Mucosa of stomach (tissue), 1 donor: ENCODE data around the gene AKT1.

Experiments
- H3K27me3 ChIP-seq: one replicate; pipeline ENCODE4 v1.7.0; 2013; ENCODE audit warnings: mild to moderate bottlenecking, low read length; ENCODE audit not compliant: control insufficient read depth, insufficient read depth
- H3K36me3 ChIP-seq: one replicate; pipeline ENCODE4 v1.7.0; 2013; ENCODE audit warnings: low read length; ENCODE audit not compliant: control insufficient read depth, insufficient read depth
- H3K4me1 ChIP-seq: one replicate; pipeline ENCODE4 v1.7.0; 2013; ENCODE audit warnings: mild to moderate bottlenecking, low read length; ENCODE audit not compliant: control insufficient read depth, insufficient read depth
- H3K4me3 ChIP-seq: one replicate; pipeline ENCODE4 v1.7.0; 2013; ENCODE audit warnings: low read length
- H3K9ac ChIP-seq: one replicate; pipeline ENCODE4 v1.7.0; 2013; ENCODE audit warnings: mild to moderate bottlenecking, low read length, moderate library complexity
- H3K9me3 ChIP-seq: one replicate; pipeline ENCODE4 v1.7.0; 2013; ENCODE audit warnings: mild to moderate bottlenecking, low read length, moderate library complexity; ENCODE audit not compliant: control insufficient read depth
- donor health status: Pancreatic carcinoma.

Gene AKT1

GRCh38 chr14:104801520-104802393 is 6.2 kb upstream of the AKT1 start:
- peaks cover 50% of the 10 kb centered on the region for H3K4me1 ChIP-seq
- peak overlapping the region; percentile 28 for H3K9ac ChIP-seq
- H3K27me3 ChIP-seq: no peaks in the 10 kb centered on the region
- H3K4me3 ChIP-seq: peak overlapping the region; percentile 50
- H3K9me3 ChIP-seq: no peaks in the 10 kb centered on the region
- H3K36me3 ChIP-seq: no peaks in the 10 kb centered on the region

- H3K36me3 ChIP-seq: no peaks in the 10 kb centered on the region
- H3K4me1 ChIP-seq: peaks cover 58% of the 10 kb centered on the region
- no peaks in the 10 kb centered on the region for H3K27me3 ChIP-seq
- peak within 1 kb of the TSS; percentile 92 for H3K9ac ChIP-seq
- H3K9me3 ChIP-seq: no peaks in the 10 kb centered on the region
- peak within 1 kb of the TSS; percentile 50 for H3K4me3 ChIP-seq
Measured at GRCh38 chr14:104800771-104801519, 5.4 kb upstream of the AKT1 start, which contains the start of gene ZBTB42. Gene ZBTB42 (plus strand): TSS chr14:104801101. CDS start chr14:104801198, 97 bp downstream.

DNA sequence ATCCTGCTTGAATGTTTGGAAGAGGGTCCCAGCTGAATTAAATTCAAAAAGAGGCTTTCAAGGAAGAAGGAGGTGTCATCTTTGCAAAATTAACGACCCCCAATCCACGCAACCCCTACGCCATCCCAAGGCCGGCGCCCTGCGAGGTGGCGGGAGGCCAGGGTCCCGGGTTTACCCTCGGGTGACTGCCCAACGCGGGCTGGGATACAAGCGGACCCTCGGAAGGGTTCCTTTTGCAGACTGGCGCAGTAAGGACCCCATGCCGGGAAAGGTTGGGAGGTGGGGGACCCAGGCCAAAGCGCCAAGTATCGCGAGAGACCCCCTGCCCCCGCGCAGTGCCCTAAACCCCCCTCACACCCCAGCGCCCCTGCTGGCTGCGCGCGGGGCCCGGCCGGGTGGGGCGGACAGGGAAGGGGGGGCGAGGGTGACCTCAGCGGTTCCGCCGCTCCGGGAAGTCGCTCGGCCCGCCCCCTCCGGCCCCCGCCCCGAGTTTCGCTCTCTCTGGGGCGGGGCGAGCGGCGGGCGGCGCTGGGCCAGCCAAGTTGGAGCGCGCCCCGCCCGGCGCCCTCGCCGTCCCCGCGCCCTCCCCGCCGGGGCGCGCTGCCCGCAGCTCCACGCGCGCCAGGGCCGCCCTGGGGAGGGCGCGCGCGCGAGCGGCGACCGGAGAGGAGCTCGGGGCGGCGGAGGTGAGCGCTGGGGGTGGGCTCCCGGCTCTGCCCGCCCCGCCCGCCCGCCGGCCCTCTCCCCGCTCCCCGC is 4.6 kb upstream of the AKT1 start:
- Histone ChIP-seq H3K27me3 (no peaks in the 10 kb centered on the region), H3K4me1 (peaks cover 60% of the 10 kb centered on the region), H3K9me3 (no peaks in the 10 kb centered on the region), H3K9ac (peak overlapping the region; percentile 92), H3K4me3 (no peak overlapping the region), H3K36me3 (no peaks in the 10 kb centered on the region)

GRCh38 chr14:104799244-104800014 is 3.9 kb upstream of the AKT1 start:
- H3K9me3 ChIP-seq: no peaks in the 10 kb centered on the region
- H3K9ac ChIP-seq: peak overlapping the region; percentile 92
- no peak overlapping the region for H3K4me3 ChIP-seq
- no peaks in the 10 kb centered on the region for H3K27me3 ChIP-seq
- no peaks in the 10 kb centered on the region for H3K36me3 ChIP-seq
- H3K4me1 ChIP-seq: peaks cover 65% of the 10 kb centered on the region

DNA sequence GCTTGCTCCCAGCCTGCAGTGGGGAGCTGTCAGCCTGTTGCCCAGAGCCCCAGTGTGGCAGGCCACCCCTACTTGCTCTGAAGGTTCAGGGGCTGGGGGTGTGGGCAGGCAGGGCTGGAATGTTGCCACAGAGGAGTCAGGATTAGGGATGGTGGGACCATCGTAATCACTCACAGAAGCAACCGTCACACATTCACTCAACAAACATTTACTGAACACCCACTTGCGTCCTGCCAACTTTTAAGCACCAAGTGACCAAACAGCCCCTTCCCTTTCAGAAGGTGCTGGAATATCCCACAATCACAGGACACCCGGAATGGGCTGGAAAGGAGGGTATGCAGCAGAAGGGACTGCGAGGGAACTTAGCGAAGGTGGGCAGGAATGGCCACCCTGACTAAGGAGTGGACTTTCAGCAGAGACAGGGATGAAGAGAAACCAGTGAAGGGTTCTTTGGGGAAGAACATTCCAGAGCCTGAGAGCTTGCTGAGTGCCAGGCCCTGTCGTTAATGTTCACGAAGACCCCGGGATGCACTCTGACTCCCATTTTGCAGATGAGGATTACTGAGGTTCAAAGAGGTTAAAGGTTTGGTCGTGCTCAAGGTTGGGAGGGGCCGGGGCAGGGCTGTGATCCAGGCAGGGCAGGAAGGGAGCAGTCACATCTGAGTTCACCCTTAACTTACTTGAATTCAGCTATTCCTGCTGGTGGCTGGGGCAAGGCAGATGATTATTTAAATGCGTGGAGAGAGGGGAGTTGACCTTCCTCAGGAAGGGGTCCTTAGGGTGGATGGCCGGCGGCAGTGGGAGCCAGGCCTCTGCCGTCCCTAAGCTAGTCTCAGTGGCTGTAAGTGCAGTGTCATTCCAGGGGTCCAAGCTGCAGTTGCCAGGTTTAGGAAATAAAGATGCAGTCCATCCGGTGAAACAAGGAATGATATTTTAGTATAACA is 3.0 kb upstream of the AKT1 start:
- H3K9ac ChIP-seq: peak overlapping the region; percentile 25
- H3K9me3 ChIP-seq: no peaks in the 10 kb centered on the region
- H3K36me3 ChIP-seq: no peaks in the 10 kb centered on the region
- H3K27me3 ChIP-seq: no peaks in the 10 kb centered on the region
- no peak overlapping the region for H3K4me3 ChIP-seq
- H3K4me1 ChIP-seq: peaks cover 74% of the 10 kb centered on the region

- peak overlapping the region; percentile 45 for H3K9ac ChIP-seq
- no peak overlapping the region for H3K4me3 ChIP-seq
- H3K36me3 ChIP-seq: no peaks in the 10 kb centered on the region
- H3K9me3 ChIP-seq: no peaks in the 10 kb centered on the region
- H3K4me1 ChIP-seq: peaks cover 81% of the 10 kb centered on the region
- H3K27me3 ChIP-seq: no peaks in the 10 kb centered on the region
Measured at GRCh38 chr14:104797115-104798044, 1.8 kb upstream of the AKT1 start.

- H3K4me1 ChIP-seq: peaks cover 81% of the 10 kb centered on the region
- H3K4me3 ChIP-seq: no peak overlapping the region
- H3K9ac ChIP-seq: no peak overlapping the region
- no peaks in the 10 kb centered on the region for H3K27me3 ChIP-seq
- H3K36me3 ChIP-seq: no peaks in the 10 kb centered on the region
- H3K9me3 ChIP-seq: no peaks in the 10 kb centered on the region
Measured at GRCh38 chr14:104796687-104797081, 1.1 kb upstream of the AKT1 start.

DNA sequence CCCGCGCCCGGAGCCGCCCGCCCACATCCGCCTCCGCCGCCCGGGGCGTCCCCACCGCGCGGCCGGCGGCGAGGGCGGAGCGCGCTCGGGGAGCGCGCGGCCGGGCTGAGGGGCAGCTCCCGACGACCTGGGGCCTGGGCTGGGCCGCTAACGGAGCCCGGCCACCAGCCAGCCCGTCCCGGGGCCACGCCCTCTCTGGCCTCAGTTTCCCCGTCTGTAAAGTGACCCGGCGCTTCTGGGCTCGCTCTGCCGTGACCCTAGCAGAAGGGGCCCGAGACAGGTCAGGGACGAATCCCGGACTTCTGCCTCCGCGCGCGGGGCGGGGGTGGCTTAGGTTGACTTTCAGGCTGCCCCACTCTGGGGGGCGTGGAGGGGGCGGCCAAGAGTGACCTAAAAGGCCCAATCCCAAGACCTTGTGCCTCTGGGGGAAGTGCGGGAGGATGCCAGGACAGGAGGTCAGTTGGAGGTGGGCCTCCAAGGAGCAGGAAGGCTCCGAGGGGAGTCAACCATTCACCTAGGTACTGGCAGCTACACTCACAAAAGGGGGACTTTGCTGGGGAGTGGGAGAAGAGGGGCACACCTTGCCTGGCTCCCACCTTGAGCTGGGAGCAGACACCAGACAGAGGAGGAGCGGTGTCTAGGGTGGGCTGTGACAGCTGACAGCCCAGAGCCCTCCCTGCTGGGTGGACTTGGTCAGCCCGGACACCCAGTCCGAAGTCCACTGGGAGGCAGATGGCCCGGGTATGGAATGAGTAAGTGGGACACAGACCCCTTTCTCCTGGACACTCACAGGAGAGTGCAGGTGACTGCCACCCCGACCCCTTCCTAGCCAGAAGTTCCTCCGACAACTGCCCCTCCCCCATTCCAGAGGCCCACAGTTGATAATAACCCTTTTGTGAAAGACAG is 486 bp upstream of the AKT1 start:
- Histone ChIP-seq H3K4me1 (peaks cover 78% of the 10 kb centered on the region), H3K9me3 (no peaks in the 10 kb centered on the region), H3K36me3 (no peaks in the 10 kb centered on the region), H3K9ac (peak overlapping the region; percentile 74), H3K4me3 (peak overlapping the region; percentile 60), H3K27me3 (no peaks in the 10 kb centered on the region)

DNA sequence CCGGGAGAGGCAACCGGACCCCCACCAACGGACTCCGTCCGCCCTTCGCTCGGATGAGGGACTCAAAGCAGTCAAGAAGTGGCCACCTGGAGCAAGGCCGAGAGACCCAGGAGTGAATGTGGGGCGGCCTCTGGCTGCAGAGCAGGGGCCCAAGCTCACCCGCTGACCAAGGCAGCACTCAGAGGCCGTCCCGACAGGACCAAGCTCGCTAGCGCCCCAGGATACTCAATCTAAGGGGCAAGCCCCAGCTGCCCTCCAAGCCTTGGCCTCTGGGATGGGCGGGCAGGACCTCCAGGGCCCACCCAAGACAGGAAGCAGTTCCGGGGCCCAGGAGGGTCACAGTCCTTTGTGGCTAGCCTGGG is 936 bp downstream of the AKT1 start:
- Histone ChIP-seq H3K9me3 (no peaks in the 10 kb centered on the region), H3K36me3 (peaks cover 6% of the 10 kb centered on the region), H3K4me1 (peaks cover 72% of the 10 kb centered on the region), H3K9ac (peak overlapping the region; percentile 80), H3K4me3 (peak overlapping the region; percentile 80), H3K27me3 (no peaks in the 10 kb centered on the region)
